H1 (cell line): Measurements from ENCODE around the gene ANKRD53. TPM values are rescaled to one million over a fixed set of nuclear protein-coding genes. Genes with fewer than 3 reads are reported as not detected.

Experiments used
- CTCF ChIA-PET: fragments of 300-600 bp; sonication (Branson Sonifier 250); formaldehyde crosslinking; loops from one replicate; lab custom pipeline; 2021; ENCODE audit not compliant: partially characterized antibody; lab: Charles Lee
- POLR2A ChIA-PET: fragments of 300-600 bp; sonication (Branson Sonifier 250); formaldehyde crosslinking; loops from one replicate; lab custom pipeline; 2021; ENCODE audit warnings: inconsistent platforms; ENCODE audit not compliant: partially characterized antibody; lab: Charles Lee
- DNase-seq, 2 experiments: peaks; one replicate each; pipeline versions ENCODE4 v3.0.0 to v3.0.0-alpha.2; 2010 to 2022; ENCODE audit warnings: low spot score in 2 of 2, low read depth in 1 of 2, mixed read lengths in 1 of 2
- FAIRE-seq: peaks from 2 replicates; lab custom pipeline; 2011; peaks lifted over from hg19 to GRCh38; lab: Jason Lieb, UNC
- H2AFZ ChIP-seq: 2 replicates; pipeline ENCODE4 v1.8.1; 2012; ENCODE audit warnings: low read length, inconsistent platforms
- H2AK5ac ChIP-seq: 2 replicates; pipeline ENCODE4 v1.6.1; 2013; ENCODE audit warnings: low read depth, low read length
- H2BK120ac ChIP-seq: replicated peaks from 2 replicates; pipeline ENCODE3; 2013; ENCODE audit warnings: low read depth, low read length, inconsistent platforms
- H2BK12ac ChIP-seq: 2 replicates; pipeline ENCODE4 v1.6.1; 2013; ENCODE audit warnings: low read depth, low read length
- H2BK15ac ChIP-seq: 2 replicates; pipeline ENCODE4 v1.6.1; 2013; ENCODE audit warnings: low read length
- H2BK20ac ChIP-seq: 2 replicates; pipeline ENCODE4 v1.6.1; 2013; ENCODE audit warnings: low read length
- H2BK5ac ChIP-seq: 2 replicates; pipeline ENCODE4 v1.6.1; 2013; ENCODE audit warnings: low read depth, low read length
- H3K14ac ChIP-seq: 2 replicates; pipeline ENCODE4 v1.6.1; 2013; ENCODE audit warnings: inconsistent platforms; ENCODE audit not compliant: insufficient read length
- H3K18ac ChIP-seq: 2 replicates; pipeline ENCODE4 v1.6.1; 2013; ENCODE audit warnings: low read length; ENCODE audit errors: extremely low read depth
- H3K23ac ChIP-seq: 2 replicates; pipeline ENCODE4 v1.6.1; 2013; ENCODE audit warnings: inconsistent platforms; ENCODE audit not compliant: insufficient read length
- H3K23me2 ChIP-seq: 2 replicates; pipeline ENCODE4 v1.6.1; 2013; ENCODE audit warnings: low read depth, low read length
- H3K27ac ChIP-seq: 2 replicates; pipeline ENCODE4 v1.6.1; 2011; ENCODE audit warnings: low read depth, low read length, inconsistent platforms
- H3K27me3 ChIP-seq, 4 experiments: replicated peaks in 1 of 4; 1 replicate in 1 of 4; 2 replicates in 3 of 4; pipeline versions ENCODE4 v1.6.1 to v1.8.1; 2011 to 2013; ENCODE audit warnings: low read length in 3 of 4, mild to moderate bottlenecking in 3 of 4, inconsistent platforms in 2 of 4, mixed read lengths in 2 of 4, moderate library complexity in 1 of 4; ENCODE audit not compliant: control insufficient read depth in 3 of 4, insufficient read depth in 3 of 4; ENCODE audit errors: extremely low read depth in 1 of 4
- H3K36me3 ChIP-seq, 4 experiments: 2 replicates each; pipeline versions ENCODE4 v1.6.1 to v1.8.1; 2011 to 2013; ENCODE audit warnings: mild to moderate bottlenecking in 4 of 4, low read length in 3 of 4, moderate library complexity in 2 of 4, control low read depth in 1 of 4, inconsistent platforms in 1 of 4; ENCODE audit not compliant: insufficient read depth in 4 of 4, control insufficient read depth in 2 of 4
- H3K4ac ChIP-seq: replicated peaks from 2 replicates; pipeline ENCODE3; 2013; ENCODE audit warnings: low read length, low read depth, mixed read lengths, inconsistent platforms; ENCODE audit not compliant: insufficient read length
- H3K4me1 ChIP-seq, 4 experiments: replicated peaks in 1 of 4; 1 replicate in 1 of 4; 2 replicates in 3 of 4; pipeline versions ENCODE4 v1.6.1 to v1.8.1; 2011 to 2013; ENCODE audit warnings: low read length in 3 of 4, inconsistent platforms in 2 of 4, mixed read lengths in 1 of 4; ENCODE audit not compliant: insufficient read depth in 4 of 4, control insufficient read depth in 3 of 4
- H3K4me2 ChIP-seq, 2 experiments: 2 replicates each; pipeline versions ENCODE4 v1.6.1 to v1.8.1; 2011 to 2013; ENCODE audit warnings: low read depth in 2 of 2, low read length in 2 of 2, control low read depth in 1 of 2, inconsistent platforms in 1 of 2, mild to moderate bottlenecking in 1 of 2; ENCODE audit not compliant: insufficient read depth in 1 of 2
- H3K4me3 ChIP-seq, 4 experiments: fragments of 200-600, 300-600 bp in 1 of 4; sonication (generic), shearing (Covaris generic), sonication (Bioruptor Twin) in 1 of 4; 2 replicates each; pipeline versions ENCODE4 v1.5.1 to v1.8.1; 2011 to 2016; ENCODE audit warnings: low read length in 4 of 4, low read depth in 3 of 4, control low read depth in 2 of 4, inconsistent platforms in 2 of 4, mild to moderate bottlenecking in 2 of 4, mixed read lengths in 1 of 4, moderate library complexity in 1 of 4; ENCODE audit not compliant: insufficient read depth in 2 of 4; ENCODE audit errors: extremely low read depth in 1 of 4
- H3K56ac ChIP-seq: replicated peaks from 2 replicates; pipeline ENCODE3; 2013; ENCODE audit warnings: low read depth, mild to moderate bottlenecking, mixed read lengths, low read length, inconsistent platforms; ENCODE audit not compliant: insufficient read length
- H3K79me1 ChIP-seq: 2 replicates; pipeline ENCODE4 v1.6.1; 2013; ENCODE audit warnings: low read depth, low read length, control low read depth
- H3K79me2 ChIP-seq, 2 experiments: 2 replicates each; pipeline versions ENCODE4 v1.6.1 to v1.8.1; 2012 to 2013; ENCODE audit warnings: low read length in 2 of 2, mild to moderate bottlenecking in 2 of 2, inconsistent platforms in 1 of 2; ENCODE audit not compliant: insufficient read depth in 2 of 2, control insufficient read depth in 1 of 2
- H3K9ac ChIP-seq, 4 experiments: replicated peaks in 1 of 4; 1 replicate in 1 of 4; 2 replicates in 3 of 4; pipeline versions ENCODE4 v1.6.1 to v1.8.1; 2011 to 2013; ENCODE audit warnings: low read depth in 3 of 4, low read length in 3 of 4, control low read depth in 2 of 4, mild to moderate bottlenecking in 2 of 4, moderate library complexity in 2 of 4, inconsistent platforms in 1 of 4; ENCODE audit errors: extremely low read depth in 1 of 4
- H3K9me3 ChIP-seq, 2 experiments: 2 replicates each; pipeline versions ENCODE4 v1.6.1 to v1.8.1; 2012 to 2013; ENCODE audit warnings: mild to moderate bottlenecking in 2 of 2, moderate library complexity in 2 of 2, control low read depth in 1 of 2, inconsistent platforms in 1 of 2, low read depth in 1 of 2, low read length in 1 of 2, mixed read lengths in 1 of 2; ENCODE audit not compliant: insufficient read depth in 2 of 2
- H4K20me1 ChIP-seq, 2 experiments: replicated peaks in 1 of 2; 2 replicates each; pipeline versions ENCODE3 to v1.8.1; 2011 to 2013; ENCODE audit warnings: inconsistent platforms in 2 of 2, low read length in 2 of 2, mild to moderate bottlenecking in 1 of 2; ENCODE audit not compliant: insufficient read depth in 2 of 2, control insufficient read depth in 1 of 2
- H4K5ac ChIP-seq: 2 replicates; pipeline ENCODE4 v1.6.1; 2013; ENCODE audit warnings: low read length, low read depth, mixed read lengths, inconsistent platforms; ENCODE audit not compliant: insufficient read length
- H4K8ac ChIP-seq: 2 replicates; pipeline ENCODE4 v1.8.0; 2013; ENCODE audit warnings: mild to moderate bottlenecking, moderate library complexity, low read length, inconsistent platforms; ENCODE audit not compliant: insufficient read depth; ENCODE audit errors: extremely low read depth
- H4K91ac ChIP-seq: replicated peaks from 2 replicates; pipeline ENCODE3; 2013; ENCODE audit warnings: low read length, mixed read lengths, inconsistent platforms; ENCODE audit not compliant: insufficient read length
- ATF3 ChIP-seq: IDR thresholded peaks from 2 replicates; pipeline ENCODE4 v1.6.1; 2011; ENCODE audit warnings: low read depth, mild to moderate bottlenecking, low read length; ENCODE audit not compliant: insufficient read depth
- BRCA1 ChIP-seq: IDR thresholded peaks from 2 replicates; pipeline ENCODE4 v1.6.1; 2012; ENCODE audit warnings: low read depth, low read length, improper control_type of control experiment
- CBX5 ChIP-seq: fragments of 300-800, 300-1000 bp; sonication (generic); IDR thresholded peaks from 2 replicates; pipeline ENCODE4 v1.7.1; 2016; ENCODE audit warnings: antibody characterized with exemption, low read length, low read depth
- FOSL1 ChIP-seq: IDR thresholded peaks from 2 replicates; pipeline ENCODE4 v1.6.1; 2011; ENCODE audit warnings: mild to moderate bottlenecking, low read depth, low read length, moderate library complexity; ENCODE audit not compliant: insufficient read depth
- HDAC6 ChIP-seq: IDR thresholded peaks from one replicate; pipeline ENCODE4 v1.7.1; 2012; ENCODE audit warnings: low read depth, mild to moderate bottlenecking, inconsistent platforms, low read length, moderate library complexity
- KDM4A ChIP-seq: IDR thresholded peaks from one replicate; pipeline ENCODE4 v1.7.1; 2012; ENCODE audit warnings: low read depth, mild to moderate bottlenecking, moderate library complexity, low read length, inconsistent platforms; ENCODE audit not compliant: severe bottlenecking
- MAX ChIP-seq: IDR thresholded peaks from 2 replicates; pipeline ENCODE4 v1.6.1; 2012; ENCODE audit warnings: inconsistent platforms
- PHF8 ChIP-seq: fragments of 200-600 bp; sonication (generic); conservative IDR thresholded peaks from 2 replicates; pipeline ENCODE4 v1.7.1; 2012; ENCODE audit warnings: low read depth, mild to moderate bottlenecking, inconsistent platforms, low read length, moderate library complexity
- POLR2A ChIP-seq, 2 experiments: IDR thresholded peaks; 1 replicate in 1 of 2; 2 replicates in 1 of 2; pipeline ENCODE4 v1.6.1; 2011; ENCODE audit warnings: low read depth in 2 of 2, low read length in 2 of 2, mild to moderate bottlenecking in 2 of 2; ENCODE audit errors: control extremely low read depth in 1 of 2
- SP4 ChIP-seq: IDR thresholded peaks from 2 replicates; pipeline ENCODE4 v1.6.1; 2012; ENCODE audit warnings: low read length, inconsistent platforms
- SUZ12 ChIP-seq: fragments of 200-600 bp; sonication (generic); IDR thresholded peaks from 2 replicates; pipeline ENCODE4 v1.6.1; 2012; ENCODE audit warnings: mild to moderate bottlenecking, inconsistent platforms, low read length, moderate library complexity, mixed read lengths
- TAF7 ChIP-seq: optimal IDR thresholded peaks from 2 replicates; pipeline ENCODE3; 2011; ENCODE audit warnings: low read depth, mild to moderate bottlenecking, inconsistent platforms, low read length, moderate library complexity, borderline replicate concordance
- WGBS, 2 experiments: shearing (Covaris generic) in 1 of 2; methylation state at CpG; one replicate each; pipeline versions ENCODE4 v1.1.6 to v1.1.7; 2013 to 2015; ENCODE audit warnings: low lambda C conversion rate in 2 of 2, mixed read lengths in 2 of 2, inconsistent platforms in 1 of 2, low coverage in 1 of 2, missing lambda C conversion rate in 1 of 2; ENCODE audit not compliant: insufficient replicate concordance in 2 of 2, insufficient coverage in 1 of 2, insufficient read length in 1 of 2; ENCODE audit errors: extremely low coverage in 1 of 2, missing lambda C conversion rate in 1 of 2; 5-methylcytosine and 5-hydroxymethylcytosine counted together
- polyA plus RNA-seq, 7 experiments: library from polyadenylated mRNA; depleted of rRNA in 3 of 7; stranded (reverse) in 5 of 7; unstranded in 2 of 7; fragments of >200 nt in 5 of 7; fragments of 200-250 nt in 2 of 7; gene quantifications; 1 replicate in 5 of 7; 2 replicates in 1 of 7; 4 replicates in 1 of 7; pipeline versions ENCODE4 v1.2.1 to v1.2.3, GENCODE V29; 2011 to 2013; ENCODE audit warnings: missing spikeins in 2 of 7, mixed read lengths in 2 of 7
- total RNA-seq: library from RNA; stranded (reverse); fragmentation: NEBNext Ultra II Directional; extraction: Animal tissue kit (Norgen Biotek cat#: 25700); gene quantifications from 2 replicates; pipeline ENCODE4 v1.2.1, GENCODE V29; 2021

ANKRD53 gene
- total and polyA plus RNA-seq, 2 of the 8 experiments (the other 6 are each of a cell fraction or from before 2014, with no cell fraction given) = 0.39 to 0.70 TPM

GRCh38 chr2:70985283-70985688 lies 6.9 kb downstream of the ANKRD53 start:
- H4K5ac ChIP-seq = no peak overlapping the region
- POLR2A ChIA-PET = interaction anchor here (0.6 to 1.0 kb wide), 2 partner anchors 16 to 97 kb away, joined by 3 to 7 read pairs; no protein-coding TSS in a partner anchor
- no peaks in the 10 kb centered on the region for H3K23me2 ChIP-seq
- H3K4me2 ChIP-seq = no peak overlapping the region
- peaks cover 0 to 6% of the 10 kb centered on the region in 2 experiments for H4K20me1 ChIP-seq
- H4K8ac ChIP-seq = no peak overlapping the region
- H3K79me1 ChIP-seq = no peaks in the 10 kb centered on the region
- H3K23ac ChIP-seq = no peak overlapping the region
- peaks cover 0 to 6% (median 4%) of the 10 kb centered on the region in 4 experiments; a peak in 4 of 7 replicates for H3K4me1 ChIP-seq
- CTCF ChIA-PET = interaction anchor here (0.6 to 7.1 kb wide), 25 partner anchors 8 to 433 kb away, joined by 3 to 66 read pairs (median 5); partner anchors contain the start of genes FIGLA, NAGK and TEX261
- H2BK20ac ChIP-seq = no peak overlapping the region
- H3K36me3 ChIP-seq = peaks cover 0 to 9% (median 2%) of the 10 kb centered on the region in 4 experiments; a peak in 2 of 8 replicates
- no peak overlapping the region for H3K14ac ChIP-seq
- no peak overlapping the region for H3K56ac ChIP-seq
- no peak overlapping the region for H3K4ac ChIP-seq
- H3K4me3 ChIP-seq = no peak overlapping the region
- no peak overlapping the region for H4K91ac ChIP-seq
- no peak overlapping the region for H3K18ac ChIP-seq
- 55% methylated on average over 4 of the region's 5 CpGs; no CpG with 5 or more reads in 1 of the 2 experiments for WGBS, 2 experiments
- no peak overlapping the region for H2BK120ac ChIP-seq
- H3K27ac ChIP-seq = no peak overlapping the region
- H3K9me3 ChIP-seq = no peaks in the 10 kb centered on the region
- H3K79me2 ChIP-seq = no peaks in the 10 kb centered on the region
- H3K9ac ChIP-seq = no peak overlapping the region
- H2AK5ac ChIP-seq = no peak overlapping the region
- no peak overlapping the region for H2BK5ac ChIP-seq
- H3K27me3 ChIP-seq = peaks cover 0 to 2% (median under 1%) of the 10 kb centered on the region in 4 experiments; a peak in 1 of 7 replicates
- DNase-seq (no peak), FAIRE-seq (no peak)
- no peak overlapping the region for H2AFZ ChIP-seq
- no peak overlapping the region for H2BK12ac ChIP-seq
- no peak overlapping the region for H2BK15ac ChIP-seq
- TF ChIP-seq HDAC6 (no peak), MAX (no peak), FOSL1 (no peak), BRCA1 (no peak), KDM4A (no peak), PHF8 (no peak), ATF3 (no peak), POLR2A (IDR thresholded peaks at IDR 0.05; ENCODE audit: control extremely low read depth in 1 of 2, low read depth in 2 of 2, low read length in 2 of 2) (no peak), CBX5 (no peak), TAF7 (no peak), SP4 (no peak), SUZ12 (no peak)
